MCF 10A (cell line): Measurements from ENCODE around the gene GPRC5B. TPM values are rescaled to one million over a fixed set of nuclear protein-coding genes. Genes with fewer than 3 reads are reported as not detected.
A peak's percentile ranks its signal among the peaks of the same experiment; 100 is the strongest.

Experiments used
- BruUV-seq: library from RNA; stranded (reverse); fragments of 400-500 nt; replicated peaks from 2 replicates; lab custom pipeline; 2021; lab: Mats Ljungman, UMichigan
- CTCF ChIA-PET: fragments of 300-600 bp; sonication (Branson Sonifier 250); formaldehyde crosslinking; extraction: SDS; loops from one replicate; lab custom pipeline; 2021; ENCODE audit warnings: antibody characterized with exemption, inconsistent platforms; lab: Yijun Ruan, JAX
- POLR2A ChIA-PET: fragments of 300-600, 350-650 bp; sonication (Branson Sonifier 250); formaldehyde crosslinking; extraction: SDS; loops from one replicate; lab custom pipeline; 2020; ENCODE audit warnings: antibody characterized with exemption, inconsistent platforms; lab: Yijun Ruan, JAX
- DNase-seq: peaks from one replicate; pipeline ENCODE4 v3.0.0-alpha.2; 2018; ENCODE audit not compliant: unreplicated experiment
- H3K27ac Mint-ChIP-seq: one replicate; pipeline ENCODE4 v1.8.0; 2022; ENCODE audit warnings: mild to moderate bottlenecking, low read depth, mixed read lengths; ENCODE audit not compliant: unreplicated experiment
- H3K27me3 Mint-ChIP-seq: one replicate; pipeline ENCODE4 v1.8.0; 2022; ENCODE audit warnings: mixed read lengths; ENCODE audit not compliant: insufficient read depth, unreplicated experiment
- H3K36me3 Mint-ChIP-seq: one replicate; pipeline ENCODE4 v1.8.0; 2022; ENCODE audit warnings: mild to moderate bottlenecking, moderate library complexity, mixed read lengths; ENCODE audit not compliant: insufficient read depth, unreplicated experiment
- H3K4me1 Mint-ChIP-seq: one replicate; pipeline ENCODE4 v1.8.0; 2022; ENCODE audit warnings: mixed read lengths; ENCODE audit not compliant: insufficient read depth, unreplicated experiment
- H3K4me3 Mint-ChIP-seq: one replicate; pipeline ENCODE4 v1.8.0; 2022; ENCODE audit warnings: mild to moderate bottlenecking, moderate library complexity, mixed read lengths; ENCODE audit not compliant: unreplicated experiment
- H3K9me3 Mint-ChIP-seq: one replicate; pipeline ENCODE4 v1.8.0; 2022; ENCODE audit warnings: mixed read lengths; ENCODE audit not compliant: unreplicated experiment
- CTCF ChIP-seq: fragments of 200-600 bp; IDR thresholded peaks from one replicate; pipeline ENCODE4 v1.8.0; 2022; ENCODE audit warnings: antibody characterized with exemption, mild to moderate bottlenecking; ENCODE audit not compliant: unreplicated experiment
- intact Hi-C: fragments of 100-400 bp; cut with micrococcal nuclease; formaldehyde crosslinking; loops from 2 replicates; pipeline ENCODE4 v1.14.1; 2022
- total RNA-seq: library from RNA; stranded (reverse); gene quantifications from 2 replicates; pipeline ENCODE4 v1.2.3, GENCODE V29; 2022

GPRC5B gene
- total RNA-seq, 1 experiment from 2014 or later, result not detected

- Mint-ChIP-seq H3K4me1 (no peaks in the 10 kb centered on the region), H3K9me3 (no peaks in the 10 kb centered on the region), H3K27ac (no peak overlapping the region), H3K27me3 (peaks cover 14% of the 10 kb centered on the region), H3K36me3 (peaks cover 7% of the 10 kb centered on the region), H3K4me3 (no peak overlapping the region)
- no peak for TF ChIP-seq CTCF
- no TSS peak for BruUV-seq
- intact Hi-C loops, result loop anchor here (10.0 kb wide), 1 partner anchor 804 kb away; no protein-coding TSS in a partner anchor
- POLR2A ChIA-PET, result no interaction called here
- no peak for DNase-seq
- CTCF ChIA-PET, result interaction anchor here (0.6 to 21.9 kb wide), 7 partner anchors 12 to 666 kb away, joined by 3 to 537 read pairs (median 4); no protein-coding TSS in a partner anchor
These were observed 16.5 kb upstream of the GPRC5B start for GRCh38 chr16:19901164-19901563.

- ChIA-PET CTCF (interaction anchor here (0.6 to 21.9 kb wide), 18 partner anchors 9 to 516 kb away, joined by 3 to 537 read pairs (median 3); partner anchors contain the start of gene ACSM5), POLR2A (no interaction called here)
- no peak for DNase-seq
- peaks cover 7% of the 10 kb centered on the region for H3K36me3 Mint-ChIP-seq
- no peak for TF ChIP-seq CTCF
- no peak overlapping the region for H3K4me3 Mint-ChIP-seq
- H3K27me3 Mint-ChIP-seq, result peaks cover 2% of the 10 kb centered on the region
- intact Hi-C loops, result loop anchor here (1.0 to 2.0 kb wide), 2 partner anchors 401 to 484 kb away; no protein-coding TSS in a partner anchor
- BruUV-seq, result no TSS peak
- no peaks in the 10 kb centered on the region for H3K4me1 Mint-ChIP-seq
- no peaks in the 10 kb centered on the region for H3K9me3 Mint-ChIP-seq
- no peak overlapping the region for H3K27ac Mint-ChIP-seq
These were observed 14.9 kb upstream of the GPRC5B start for GRCh38 chr16:19899605-19899955.

- H3K27ac Mint-ChIP-seq, result no peak overlapping the region
- TF ChIP-seq CTCF, result peak; percentile 71
- no peak overlapping the region for H3K4me3 Mint-ChIP-seq
- no TSS peak for BruUV-seq
- intact Hi-C loops, result loop anchor here (1.0 to 2.0 kb wide), 2 partner anchors 402 to 484 kb away; no protein-coding TSS in a partner anchor
- peak; percentile 73 for DNase-seq
- no peaks in the 10 kb centered on the region for H3K4me1 Mint-ChIP-seq
- H3K9me3 Mint-ChIP-seq, result no peaks in the 10 kb centered on the region
- no peaks in the 10 kb centered on the region for H3K27me3 Mint-ChIP-seq
- ChIA-PET CTCF (interaction anchor here (0.5 to 21.9 kb wide), 34 partner anchors 8 to 1839 kb away, joined by 3 to 537 read pairs (median 3); partner anchors contain the start of gene ACSM5), POLR2A (no interaction called here)
- peaks cover 7% of the 10 kb centered on the region for H3K36me3 Mint-ChIP-seq
These were observed 14.4 kb upstream of the GPRC5B start for GRCh38 chr16:19898924-19899604.

- no peak for TF ChIP-seq CTCF
- CTCF ChIA-PET, result interaction anchor here (0.6 to 21.9 kb wide), 12 partner anchors 7 to 496 kb away, joined by 3 to 537 read pairs (median 4); no protein-coding TSS in a partner anchor
- H3K27me3 Mint-ChIP-seq, result no peaks in the 10 kb centered on the region
- POLR2A ChIA-PET, result no interaction called here
- no TSS peak for BruUV-seq
- H3K27ac Mint-ChIP-seq, result no peak overlapping the region
- no peak overlapping the region for H3K4me3 Mint-ChIP-seq
- H3K9me3 Mint-ChIP-seq, result no peaks in the 10 kb centered on the region
- intact Hi-C loops, result loop anchor here (2.0 kb wide), 1 partner anchor 403 kb away; no protein-coding TSS in a partner anchor
- H3K36me3 Mint-ChIP-seq, result peaks cover 7% of the 10 kb centered on the region
- H3K4me1 Mint-ChIP-seq, result no peaks in the 10 kb centered on the region
- DNase-seq, result no peak
These were observed 13.5 kb upstream of the GPRC5B start for GRCh38 chr16:19898166-19898565.
